ENCODE data around the gene FHOD3. TPM values are rescaled to one million over a fixed set of nuclear protein-coding genes. Genes with fewer than 3 reads are reported as not detected.

The FHOD3 gene
- total RNA-seq, 1 experiment from 2014 or later, result 10.6 TPM

DNA sequence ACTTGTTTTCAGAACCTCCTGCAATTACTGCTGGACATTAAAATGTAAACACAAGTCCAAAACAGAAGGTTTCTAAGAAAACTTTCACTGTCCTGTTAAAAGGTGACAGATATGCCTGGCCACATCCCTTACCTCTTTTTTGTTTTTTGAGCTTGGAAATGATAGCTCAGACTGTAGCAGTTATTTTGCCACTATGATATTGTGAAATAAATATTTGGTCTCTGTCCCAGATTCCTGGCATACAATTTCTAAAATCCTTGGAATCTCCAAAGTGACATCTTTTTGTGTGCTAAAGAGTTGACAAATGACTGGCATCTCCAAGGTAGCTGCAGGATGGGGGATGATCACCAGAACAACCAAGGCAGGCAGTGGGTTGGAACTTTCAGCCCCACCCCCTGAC is 514.4 kb downstream of the FHOD3 start:
- Histone ChIP-seq H3K9me2 (ENCODE audit: insufficient read depth) (no peaks in the 10 kb centered on the region), H3K79me2 (ENCODE audit: low read depth) (no peaks in the 10 kb centered on the region), H3K4me3 (no peak overlapping the region), H3F3A (ENCODE audit: insufficient read depth, low read depth) (no peaks in the 10 kb centered on the region), H3K4me1 (replicated peaks; ENCODE audit: insufficient read depth) (no peaks in the 10 kb centered on the region), H2AFZ (no peak overlapping the region), H3K27ac (no peak overlapping the region), H3K36me3 (ENCODE audit: low read depth) (no peaks in the 10 kb centered on the region), H3K4me2 (no peak overlapping the region), H3K27me3 (ENCODE audit: insufficient read depth, low read depth) (no peaks in the 10 kb centered on the region), H3K9me3 (ENCODE audit: insufficient read depth, low read depth) (no peaks in the 10 kb centered on the region), H4K20me1 (ENCODE audit: insufficient read depth) (peaks cover 4% of the 10 kb centered on the region; the same call in 1 of the 2 replicates)
- BruUV-seq (replicated peaks), result no TSS peak
- intact Hi-C loops (cut with micrococcal nuclease; ENCODE audit: unreplicated experiment), result no loop called here
- DNase-seq, result no peak
- ChIA-PET POLR2A (ENCODE audit: unreplicated experiment) (no interaction called here), CTCF (no interaction called here)
- TF ChIP-seq EZH2 (IDR thresholded peaks at IDR 0.05; ENCODE audit: low read depth), result no peak
- TF ChIP-seq, protein P1, sequence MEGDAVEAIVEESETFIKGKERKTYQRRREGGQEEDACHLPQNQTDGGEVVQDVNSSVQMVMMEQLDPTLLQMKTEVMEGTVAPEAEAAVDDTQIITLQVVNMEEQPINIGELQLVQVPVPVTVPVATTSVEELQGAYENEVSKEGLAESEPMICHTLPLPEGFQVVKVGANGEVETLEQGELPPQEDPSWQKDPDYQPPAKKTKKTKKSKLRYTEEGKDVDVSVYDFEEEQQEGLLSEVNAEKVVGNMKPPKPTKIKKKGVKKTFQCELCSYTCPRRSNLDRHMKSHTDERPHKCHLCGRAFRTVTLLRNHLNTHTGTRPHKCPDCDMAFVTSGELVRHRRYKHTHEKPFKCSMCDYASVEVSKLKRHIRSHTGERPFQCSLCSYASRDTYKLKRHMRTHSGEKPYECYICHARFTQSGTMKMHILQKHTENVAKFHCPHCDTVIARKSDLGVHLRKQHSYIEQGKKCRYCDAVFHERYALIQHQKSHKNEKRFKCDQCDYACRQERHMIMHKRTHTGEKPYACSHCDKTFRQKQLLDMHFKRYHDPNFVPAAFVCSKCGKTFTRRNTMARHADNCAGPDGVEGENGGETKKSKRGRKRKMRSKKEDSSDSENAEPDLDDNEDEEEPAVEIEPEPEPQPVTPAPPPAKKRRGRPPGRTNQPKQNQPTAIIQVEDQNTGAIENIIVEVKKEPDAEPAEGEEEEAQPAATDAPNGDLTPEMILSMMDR (conservative IDR thresholded peaks at IDR 0.05), result no peak

DNA sequence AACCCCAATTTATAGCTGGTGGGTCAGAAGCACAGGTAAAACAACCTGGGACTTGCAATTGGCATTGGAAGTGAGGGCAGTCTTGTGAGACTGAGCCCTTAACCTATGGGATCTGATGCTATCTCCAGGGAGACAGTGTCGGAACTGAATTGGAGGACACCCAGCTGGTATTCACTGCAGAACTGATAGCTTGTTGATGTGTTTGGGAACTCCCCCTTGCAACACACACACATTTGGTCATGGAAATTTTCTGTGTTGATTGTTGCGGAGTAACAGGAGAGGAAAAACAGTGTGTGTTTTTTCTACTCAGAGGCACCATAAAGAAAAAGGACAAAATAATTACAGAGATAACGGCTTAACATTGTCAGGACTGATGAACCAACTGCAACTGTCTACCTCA is 515.2 kb downstream of the FHOD3 start:
- H3K9me2 ChIP-seq (ENCODE audit: insufficient read depth), result no peaks in the 10 kb centered on the region
- CTCF ChIA-PET, result no interaction called here
- no peaks in the 10 kb centered on the region for H3K27me3 ChIP-seq (ENCODE audit: insufficient read depth, low read depth)
- BruUV-seq (replicated peaks), result no TSS peak
- no peaks in the 10 kb centered on the region for H3K9me3 ChIP-seq (ENCODE audit: insufficient read depth, low read depth)
- no peak overlapping the region for H2AFZ ChIP-seq
- TF ChIP-seq, protein P1 (conservative IDR thresholded peaks at IDR 0.05), result no peak
- TF ChIP-seq EZH2 (IDR thresholded peaks at IDR 0.05; ENCODE audit: low read depth), result no peak
- no peak overlapping the region for H3K4me2 ChIP-seq
- no peak for DNase-seq
- no peak overlapping the region for H3K27ac ChIP-seq
- POLR2A ChIA-PET (ENCODE audit: unreplicated experiment), result no interaction called here
- no peaks in the 10 kb centered on the region for H3F3A ChIP-seq (ENCODE audit: insufficient read depth, low read depth)
- peaks cover 4% of the 10 kb centered on the region; the same call in 1 of the 2 replicates for H4K20me1 ChIP-seq (ENCODE audit: insufficient read depth)
- no peak overlapping the region for H3K4me3 ChIP-seq
- H3K4me1 ChIP-seq (replicated peaks; ENCODE audit: insufficient read depth), result no peaks in the 10 kb centered on the region
- no peaks in the 10 kb centered on the region for H3K79me2 ChIP-seq (ENCODE audit: low read depth)
- intact Hi-C loops (cut with micrococcal nuclease; ENCODE audit: unreplicated experiment), result no loop called here
- no peaks in the 10 kb centered on the region for H3K36me3 ChIP-seq (ENCODE audit: low read depth)

DNA sequence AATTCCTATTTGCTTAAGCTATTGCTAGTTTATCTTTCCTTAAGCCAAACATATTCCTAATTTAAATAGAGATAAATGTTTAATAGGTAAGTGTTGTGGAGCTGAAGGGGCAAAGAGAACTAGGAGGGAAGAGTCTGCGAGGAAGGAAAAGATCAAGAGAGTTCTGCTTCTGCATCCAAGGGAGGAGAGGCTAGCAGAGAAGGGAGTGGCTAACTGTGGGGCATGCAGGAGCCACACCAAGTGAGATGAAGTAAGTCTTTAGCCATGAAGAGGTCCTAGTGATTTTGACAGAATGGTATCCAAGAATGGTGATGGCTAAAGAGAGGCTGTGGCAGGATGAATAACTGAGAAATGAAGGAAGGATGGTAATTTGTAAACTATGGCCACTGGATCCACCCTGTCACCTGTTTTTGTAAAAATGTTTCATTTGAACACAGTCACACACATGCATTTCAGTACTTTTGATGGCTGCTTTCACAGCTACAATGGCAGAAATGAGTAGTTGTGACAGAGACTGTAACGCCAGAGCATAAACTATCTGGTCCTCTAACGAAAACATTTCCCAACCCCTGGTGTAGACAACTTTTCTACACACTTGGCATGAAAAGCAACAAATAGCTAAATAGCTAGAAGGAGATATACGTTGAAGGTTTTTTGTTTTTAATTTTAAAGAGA is 515.7 kb downstream of the FHOD3 start:
- H3K4me2 ChIP-seq, result no peak overlapping the region
- H3K36me3 ChIP-seq (ENCODE audit: low read depth), result no peaks in the 10 kb centered on the region
- ChIA-PET POLR2A (ENCODE audit: unreplicated experiment) (no interaction called here), CTCF (no interaction called here)
- BruUV-seq (replicated peaks), result no TSS peak
- no peaks in the 10 kb centered on the region for H3F3A ChIP-seq (ENCODE audit: insufficient read depth, low read depth)
- no peaks in the 10 kb centered on the region for H3K4me1 ChIP-seq (replicated peaks; ENCODE audit: insufficient read depth)
- no peaks in the 10 kb centered on the region for H3K9me2 ChIP-seq (ENCODE audit: insufficient read depth)
- DNase-seq, result no peak
- H3K27ac ChIP-seq, result no peak overlapping the region
- no peaks in the 10 kb centered on the region for H3K27me3 ChIP-seq (ENCODE audit: insufficient read depth, low read depth)
- no peak overlapping the region for H3K4me3 ChIP-seq
- intact Hi-C loops (cut with micrococcal nuclease; ENCODE audit: unreplicated experiment), result no loop called here
- no peaks in the 10 kb centered on the region for H3K9me3 ChIP-seq (ENCODE audit: insufficient read depth, low read depth)
- peaks cover 4% of the 10 kb centered on the region; the same call in 1 of the 2 replicates for H4K20me1 ChIP-seq (ENCODE audit: insufficient read depth)
- no peak for TF ChIP-seq EZH2 (IDR thresholded peaks at IDR 0.05; ENCODE audit: low read depth)
- no peaks in the 10 kb centered on the region for H3K79me2 ChIP-seq (ENCODE audit: low read depth)
- no peak overlapping the region for H2AFZ ChIP-seq

DNA sequence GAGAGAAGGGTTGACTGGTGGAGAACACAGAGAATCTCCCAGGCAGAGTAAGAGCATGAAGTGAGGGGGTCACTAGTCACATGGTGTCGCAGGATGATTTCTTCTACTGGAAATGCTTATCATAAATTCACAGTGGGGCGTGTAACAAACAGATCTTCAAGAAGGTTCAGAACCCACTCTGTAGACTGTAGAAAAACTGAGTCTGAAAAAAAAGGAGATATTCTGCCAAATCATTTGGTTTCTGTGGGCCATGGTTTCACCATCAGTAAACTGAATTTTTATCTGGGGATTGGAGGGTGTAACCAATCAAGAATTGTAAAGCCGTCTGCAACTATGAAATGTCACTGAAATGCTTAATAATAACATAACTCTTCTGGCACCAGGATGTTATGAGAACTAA is 516.3 kb downstream of the FHOD3 start:
- Histone ChIP-seq H3K9me3 (ENCODE audit: insufficient read depth, low read depth) (no peaks in the 10 kb centered on the region), H3K27ac (no peak overlapping the region), H3K4me3 (no peak overlapping the region), H3K27me3 (ENCODE audit: insufficient read depth, low read depth) (no peaks in the 10 kb centered on the region), H3K9me2 (ENCODE audit: insufficient read depth) (no peaks in the 10 kb centered on the region), H3K36me3 (ENCODE audit: low read depth) (no peaks in the 10 kb centered on the region), H4K20me1 (ENCODE audit: insufficient read depth) (peaks cover 4% of the 10 kb centered on the region; the same call in 1 of the 2 replicates), H2AFZ (no peak overlapping the region), H3F3A (ENCODE audit: insufficient read depth, low read depth) (no peaks in the 10 kb centered on the region), H3K4me2 (no peak overlapping the region), H3K4me1 (replicated peaks; ENCODE audit: insufficient read depth) (no peaks in the 10 kb centered on the region), H3K79me2 (ENCODE audit: low read depth) (no peaks in the 10 kb centered on the region)
- no TSS peak for BruUV-seq (replicated peaks)
- DNase-seq, result no peak
- intact Hi-C loops (cut with micrococcal nuclease; ENCODE audit: unreplicated experiment), result no loop called here
- CTCF ChIA-PET, result no interaction called here
- POLR2A ChIA-PET (ENCODE audit: unreplicated experiment), result no interaction called here
- TF ChIP-seq, protein P1 (conservative IDR thresholded peaks at IDR 0.05), result no peak
- TF ChIP-seq EZH2 (IDR thresholded peaks at IDR 0.05; ENCODE audit: low read depth), result no peak

Measured in PC-9 (cell line).